Activated CD4-positive, alpha-beta T cell treated with anti-CD3 and anti-CD28 coated beads for 4 hours (primary cell): ENCODE results near the gene GUCY1B1.

ENCODE experiments used
- DNase-seq, 2 donors: peaks; one replicate each; pipeline ENCODE4 v3.0.0-alpha.2; 2020

The GUCY1B1 gene

DNA sequence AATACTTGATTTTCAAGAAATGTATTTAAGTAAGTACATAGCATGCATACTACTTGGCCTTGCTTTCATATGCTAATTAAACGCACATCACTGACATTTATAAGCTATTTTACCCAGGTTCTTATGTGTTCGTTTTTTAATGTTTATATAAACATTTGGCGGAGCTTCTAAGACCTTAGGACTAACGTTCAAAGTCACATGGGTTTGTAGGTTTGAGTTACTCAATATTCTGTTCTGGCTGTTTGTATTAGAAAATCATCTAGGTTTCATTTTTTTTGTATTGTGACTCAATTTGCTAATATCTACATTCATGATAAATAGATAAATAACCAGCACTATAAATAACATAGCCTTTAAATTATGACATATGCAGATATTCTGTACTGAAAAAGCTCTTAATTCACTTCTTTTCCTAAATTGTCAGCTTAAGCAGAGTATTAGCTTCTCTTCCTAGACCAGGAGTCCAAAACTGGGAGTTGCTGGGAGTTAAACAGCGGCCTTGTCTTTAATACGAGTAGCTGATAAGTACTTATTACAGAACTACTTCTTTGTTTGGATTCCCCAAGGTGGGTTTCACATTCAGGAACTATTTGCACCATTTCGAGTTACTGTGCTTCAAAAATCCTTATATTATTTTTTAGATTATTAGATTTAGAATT, 42.0 kb downstream of the GUCY1B1 start:
- no peak for DNase-seq

DNA sequence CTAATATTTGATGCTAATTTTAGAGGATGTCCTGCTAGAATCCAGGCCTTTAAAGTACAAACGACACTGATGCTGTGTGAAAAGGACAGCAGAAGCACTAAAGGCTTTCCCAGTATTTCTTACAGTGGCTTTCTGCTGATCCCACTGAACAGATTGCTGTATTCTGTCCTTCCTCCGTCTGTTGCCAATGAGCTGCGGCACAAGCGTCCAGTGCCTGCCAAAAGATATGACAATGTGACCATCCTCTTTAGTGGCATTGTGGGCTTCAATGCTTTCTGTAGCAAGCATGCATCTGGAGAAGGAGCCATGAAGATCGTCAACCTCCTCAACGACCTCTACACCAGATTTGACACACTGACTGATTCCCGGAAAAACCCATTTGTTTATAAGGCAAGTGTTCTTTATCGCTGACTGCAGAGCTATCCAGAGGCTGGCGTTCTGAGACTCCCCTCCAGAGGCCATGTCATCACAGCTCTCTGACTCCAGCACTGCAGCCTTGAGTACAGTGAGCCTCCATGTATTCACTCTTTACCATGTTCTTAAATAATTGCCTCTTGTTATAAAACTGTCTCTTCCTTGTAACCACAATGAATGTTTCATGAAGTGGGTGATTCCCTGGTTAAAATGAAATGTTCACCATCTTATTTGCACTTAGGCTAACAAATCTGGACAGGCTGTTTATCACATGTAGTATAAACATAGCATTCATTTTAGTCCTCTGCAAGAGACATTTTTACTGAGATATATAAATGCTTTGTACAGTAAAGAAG, 43.6 kb downstream of the GUCY1B1 start:
- DNase-seq = no peak

GRCh38 chr4:155805016-155805415, 46.2 kb downstream of the GUCY1B1 start:
- no peak for DNase-seq

- DNase-seq = no peak
These were observed 48.2 kb downstream of the GUCY1B1 start for GRCh38 chr4:155807021-155807420.

DNA sequence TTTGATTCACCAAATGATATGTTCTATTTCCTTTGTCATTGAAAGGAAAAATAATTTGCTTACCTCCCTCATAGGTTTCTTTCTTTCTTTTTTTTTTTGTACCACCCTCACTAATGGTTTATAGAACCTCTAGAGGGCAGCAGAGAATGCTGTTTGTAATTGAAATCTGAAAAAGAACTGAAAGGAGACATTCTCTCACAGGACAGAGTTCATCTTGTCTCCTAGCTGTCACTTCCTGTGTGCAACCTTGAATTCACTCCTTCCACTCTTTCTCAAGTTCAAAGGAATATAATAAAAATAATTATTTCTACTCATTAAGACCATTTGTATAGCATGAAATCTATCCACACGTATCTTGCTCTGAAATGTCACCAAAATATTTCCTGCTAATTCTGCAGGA, 51.0 kb downstream of the GUCY1B1 start:
- DNase-seq = no peak

GRCh38 chr4:155811083-155811482, 52.3 kb downstream of the GUCY1B1 start:
- no peak for DNase-seq

DNA sequence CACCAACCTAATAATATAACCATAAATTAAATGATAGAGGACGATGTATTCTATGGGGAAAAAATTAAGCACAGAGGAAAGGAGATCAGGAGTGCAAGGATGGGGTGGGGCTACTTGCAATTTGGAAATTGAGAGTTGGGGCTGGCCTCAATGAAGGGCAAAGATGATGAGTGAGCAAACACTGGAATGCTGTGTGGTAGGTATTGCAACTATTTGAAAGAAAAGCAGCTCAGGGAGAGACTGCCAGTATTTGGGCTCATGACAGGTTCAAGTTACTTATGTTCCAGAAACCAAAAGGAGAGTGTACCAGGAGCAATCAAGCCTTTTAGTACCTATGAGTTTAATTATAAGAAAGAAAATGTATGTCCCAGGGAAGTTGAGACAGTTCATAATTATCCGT, 59.8 kb downstream of the GUCY1B1 start:
- no peak for DNase-seq

- DNase-seq = no peak
These were observed 60.2 kb downstream of the GUCY1B1 start for GRCh38 chr4:155819066-155819465.

DNA sequence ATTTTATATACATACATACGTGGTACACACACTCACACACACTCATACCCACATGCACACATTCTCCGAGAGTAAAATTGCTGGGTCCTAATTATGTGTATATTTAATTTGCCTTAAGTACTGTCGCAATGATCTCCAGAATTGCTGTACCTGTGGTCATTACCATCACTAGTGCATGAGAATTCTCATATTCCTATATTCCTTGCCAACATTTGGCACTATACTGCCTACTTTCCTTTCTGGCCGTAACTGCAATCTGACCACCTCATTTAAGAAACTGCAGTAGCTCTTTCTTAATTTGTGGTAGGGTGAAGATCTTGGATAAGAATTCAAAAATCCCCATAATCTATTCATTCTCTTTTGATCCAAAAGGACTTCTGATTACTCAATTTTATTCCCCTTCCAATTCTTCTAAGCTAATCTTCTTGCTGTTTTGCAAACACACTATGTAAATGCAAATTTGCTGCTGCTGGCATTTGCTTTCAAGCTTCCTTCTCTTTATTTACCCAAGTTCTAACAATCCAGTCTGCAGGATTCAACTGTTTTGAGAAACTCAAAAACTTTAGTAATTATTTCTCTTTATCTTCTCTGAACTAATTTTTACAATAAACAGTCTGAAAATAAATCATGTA, 62.2 kb downstream of the GUCY1B1 start:
- DNase-seq = no peak

DNA sequence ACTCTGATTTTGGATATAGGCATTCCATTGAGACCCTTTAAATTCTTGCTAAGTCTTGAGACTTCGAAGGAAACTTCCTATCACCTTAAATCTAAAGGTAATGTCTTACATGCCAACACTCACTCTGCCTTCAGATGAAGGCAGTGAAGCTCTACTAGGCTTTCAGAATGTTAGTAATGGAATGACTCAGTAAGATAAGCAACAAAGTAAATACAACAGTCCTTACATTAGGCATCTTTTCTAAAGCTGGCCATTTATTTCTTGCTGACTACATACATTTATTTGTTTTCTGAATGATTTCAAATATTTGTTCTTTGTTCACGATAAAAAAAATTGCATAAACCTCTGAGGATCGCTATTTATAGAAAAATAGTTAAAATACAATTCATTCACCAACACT, 63.8 kb downstream of the GUCY1B1 start:
- DNase-seq = no peak

DNA sequence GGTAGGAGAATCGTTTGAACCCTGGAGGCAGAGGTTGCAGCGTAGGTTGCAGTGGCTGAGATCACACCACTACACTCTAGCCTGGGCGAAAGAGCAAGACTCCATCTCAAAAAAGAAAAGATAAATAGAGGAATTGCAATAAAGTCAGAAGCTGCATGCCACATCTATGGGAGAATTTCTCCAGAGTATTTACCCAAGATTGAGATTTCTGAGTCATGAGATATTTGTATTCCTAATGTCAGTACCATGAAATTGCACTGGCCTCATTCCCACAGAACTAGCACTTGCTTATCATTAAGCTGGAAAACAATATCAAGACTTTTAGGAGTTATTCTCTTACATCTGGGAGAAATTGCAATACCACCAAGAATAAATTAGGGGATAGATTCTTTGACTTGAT, 69.8 kb downstream of the GUCY1B1 start:
- DNase-seq = no peak

- no peak for DNase-seq
These were observed 73.8 kb downstream of the GUCY1B1 start for GRCh38 chr4:155832664-155833063.

DNA sequence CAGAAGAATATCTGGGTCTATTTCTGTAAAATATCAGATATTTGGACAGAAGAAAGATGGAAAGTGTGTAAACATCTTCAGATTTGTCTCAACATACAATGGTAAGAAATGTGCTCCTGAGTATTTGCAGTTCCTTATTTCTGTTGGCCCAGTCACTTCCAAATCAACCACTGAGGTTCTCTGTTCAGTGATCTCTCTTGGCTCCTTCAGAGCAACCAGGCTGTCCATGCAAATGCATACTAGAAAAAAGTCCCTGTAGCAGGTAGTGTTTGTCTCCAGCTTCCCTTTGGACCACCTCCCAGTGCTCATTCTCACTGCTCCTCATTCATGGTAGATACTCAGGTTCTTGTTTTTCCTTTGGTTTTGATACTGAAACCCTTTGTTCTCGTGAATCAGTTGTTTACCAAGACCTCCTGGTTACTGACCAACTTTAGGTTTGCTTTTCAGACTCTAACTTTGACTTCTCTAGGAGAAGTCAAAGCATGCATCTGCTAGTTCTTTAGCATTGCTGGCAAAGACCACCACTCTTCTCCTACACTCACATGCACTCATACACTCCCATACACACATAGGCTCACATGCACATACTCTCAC, 78.5 kb downstream of the GUCY1B1 start:
- no peak for DNase-seq

- DNase-seq = no peak
These were observed 83.3 kb downstream of the GUCY1B1 start for GRCh38 chr4:155842080-155842479.

GRCh38 chr4:155846929-155847328, 88.1 kb downstream of the GUCY1B1 start:
- no peak for DNase-seq

- DNase-seq = no peak
These were observed 90.2 kb downstream of the GUCY1B1 start for GRCh38 chr4:155849042-155849441.

- no peak for DNase-seq
These were observed 94.4 kb downstream of the GUCY1B1 start for GRCh38 chr4:155853189-155853588.

- DNase-seq = no peak
These were observed 95.9 kb downstream of the GUCY1B1 start for GRCh38 chr4:155854582-155855226.

- DNase-seq = no peak
These were observed 97.1 kb downstream of the GUCY1B1 start for GRCh38 chr4:155855897-155856296.
